Dermis microvascular lymphatic vessel endothelial cell (primary cell): Measurements from ENCODE around the gene CLDN10. TPM values are rescaled to one million over a fixed set of nuclear protein-coding genes. Genes with fewer than 3 reads are reported as not detected.
"Not testable (repeated sequence)": the region's sequence is repeated elsewhere in the genome, so short reads cannot be mapped to it uniquely, and the experiment has no call there.

Experiments
- DNase-seq, 2 donors: peaks; one replicate each; pipeline versions ENCODE4 v3.0.0 to v3.0.0-alpha.2; 2010; ENCODE audit warnings: low read depth in 2 of 2
- total RNA-seq: library from RNA; depleted of rRNA; stranded (reverse); fragments of >200 nt; gene quantifications from 2 replicates; pipeline ENCODE4 v1.2.1, GENCODE V29; 2014

The CLDN10 gene
- total RNA-seq, 1 donor from 2014 or later: 0.13 TPM

- DNase-seq: peak in 1 of 2 donors; percentile 36
These were observed 11.2 kb upstream of the CLDN10 start for GRCh38 chr13:95541308-95541707.

- no peak for DNase-seq
These were observed 10.5 kb upstream of the CLDN10 start for GRCh38 chr13:95541911-95542474.

- DNase-seq: no peak
These were observed 8.2 kb upstream of the CLDN10 start for GRCh38 chr13:95544293-95544692.

GRCh38 chr13:95546919-95547318 lies 5.6 kb upstream of the CLDN10 start:
- no peak for DNase-seq

GRCh38 chr13:95547531-95548167 lies 4.9 kb upstream of the CLDN10 start:
- DNase-seq: no peak

GRCh38 chr13:95552208-95552538 lies 347 bp upstream of the CLDN10 start:
- DNase-seq: no peak

GRCh38 chr13:95553581-95554385 lies 1.3 kb downstream of the CLDN10 start:
- no peak for DNase-seq

GRCh38 chr13:95557013-95557412 lies 4.5 kb downstream of the CLDN10 start:
- no peak for DNase-seq

- no peak for DNase-seq
These were observed 6.6 kb downstream of the CLDN10 start for GRCh38 chr13:95559100-95559499.

- DNase-seq: no peak
These were observed 7.9 kb downstream of the CLDN10 start for GRCh38 chr13:95560387-95560786.

GRCh38 chr13:95564091-95564490 lies 11.6 kb downstream of the CLDN10 start:
- DNase-seq: no peak

- DNase-seq: peak in 1 of 2 donors; percentile 60
These were observed 12.3 kb downstream of the CLDN10 start for GRCh38 chr13:95564733-95565291.

GRCh38 chr13:95565758-95566157 lies 13.2 kb downstream of the CLDN10 start:
- DNase-seq: not testable (repeated sequence)

- DNase-seq: no peak
These were observed 15.6 kb downstream of the CLDN10 start for GRCh38 chr13:95568131-95568530.

GRCh38 chr13:95570016-95570415 lies 17.5 kb downstream of the CLDN10 start:
- no peak for DNase-seq

GRCh38 chr13:95571941-95572340 lies 19.4 kb downstream of the CLDN10 start:
- no peak for DNase-seq

- DNase-seq: peak in 1 of 2 donors; percentile 39
These were observed 20.7 kb downstream of the CLDN10 start for GRCh38 chr13:95573221-95573620.

- DNase-seq: no peak
These were observed 26.8 kb downstream of the CLDN10 start for GRCh38 chr13:95579303-95579702.

GRCh38 chr13:95585867-95586266 lies 33.3 kb downstream of the CLDN10 start:
- DNase-seq: no peak

GRCh38 chr13:95588134-95588533 lies 35.6 kb downstream of the CLDN10 start:
- no peak for DNase-seq

GRCh38 chr13:95588721-95589120 lies 36.2 kb downstream of the CLDN10 start:
- no peak for DNase-seq

- no peak for DNase-seq
These were observed 40.9 kb downstream of the CLDN10 start for GRCh38 chr13:95593462-95593861.

GRCh38 chr13:95596701-95597100 lies 44.2 kb downstream of the CLDN10 start:
- no peak for DNase-seq
